ENCODE results near the gene SPDYA.

DNA sequence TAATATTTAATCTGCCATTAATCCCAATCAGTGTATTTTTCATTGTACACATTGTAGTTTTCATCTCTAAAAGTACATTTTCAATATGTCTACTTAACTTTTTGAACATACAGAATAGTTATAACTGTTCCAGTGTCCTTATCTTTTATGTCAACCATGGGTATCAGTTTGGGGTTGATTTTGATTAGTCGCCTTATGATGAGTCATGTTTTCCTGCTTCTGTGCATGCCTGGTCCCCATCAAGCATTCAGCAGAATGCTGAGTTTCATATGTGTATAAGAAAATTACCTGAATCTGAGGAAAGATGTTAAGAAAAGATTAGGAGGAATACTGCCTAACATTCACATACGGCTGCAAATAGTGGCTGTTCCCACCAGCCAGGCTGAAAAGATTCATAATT, 17.7 kb downstream of the SPDYA start:
- TF ChIP-seq, protein P1, sequence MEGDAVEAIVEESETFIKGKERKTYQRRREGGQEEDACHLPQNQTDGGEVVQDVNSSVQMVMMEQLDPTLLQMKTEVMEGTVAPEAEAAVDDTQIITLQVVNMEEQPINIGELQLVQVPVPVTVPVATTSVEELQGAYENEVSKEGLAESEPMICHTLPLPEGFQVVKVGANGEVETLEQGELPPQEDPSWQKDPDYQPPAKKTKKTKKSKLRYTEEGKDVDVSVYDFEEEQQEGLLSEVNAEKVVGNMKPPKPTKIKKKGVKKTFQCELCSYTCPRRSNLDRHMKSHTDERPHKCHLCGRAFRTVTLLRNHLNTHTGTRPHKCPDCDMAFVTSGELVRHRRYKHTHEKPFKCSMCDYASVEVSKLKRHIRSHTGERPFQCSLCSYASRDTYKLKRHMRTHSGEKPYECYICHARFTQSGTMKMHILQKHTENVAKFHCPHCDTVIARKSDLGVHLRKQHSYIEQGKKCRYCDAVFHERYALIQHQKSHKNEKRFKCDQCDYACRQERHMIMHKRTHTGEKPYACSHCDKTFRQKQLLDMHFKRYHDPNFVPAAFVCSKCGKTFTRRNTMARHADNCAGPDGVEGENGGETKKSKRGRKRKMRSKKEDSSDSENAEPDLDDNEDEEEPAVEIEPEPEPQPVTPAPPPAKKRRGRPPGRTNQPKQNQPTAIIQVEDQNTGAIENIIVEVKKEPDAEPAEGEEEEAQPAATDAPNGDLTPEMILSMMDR (IDR thresholded peaks at IDR 0.05; ENCODE audit: poor library complexity, severe bottlenecking): no peak
- TF ChIP-seq SMC3 (conservative IDR thresholded peaks at IDR 0.05; ENCODE audit: poor library complexity): no peak
- TF ChIP-seq EZH2 (IDR thresholded peaks at IDR 0.05; ENCODE audit: borderline replicate concordance, insufficient read depth, low read length, poor library complexity, severe bottlenecking): no peak

All from neural cell (in vitro differentiated cells).